ENCODE data around the gene EWSR1.

The EWSR1 gene

DNA sequence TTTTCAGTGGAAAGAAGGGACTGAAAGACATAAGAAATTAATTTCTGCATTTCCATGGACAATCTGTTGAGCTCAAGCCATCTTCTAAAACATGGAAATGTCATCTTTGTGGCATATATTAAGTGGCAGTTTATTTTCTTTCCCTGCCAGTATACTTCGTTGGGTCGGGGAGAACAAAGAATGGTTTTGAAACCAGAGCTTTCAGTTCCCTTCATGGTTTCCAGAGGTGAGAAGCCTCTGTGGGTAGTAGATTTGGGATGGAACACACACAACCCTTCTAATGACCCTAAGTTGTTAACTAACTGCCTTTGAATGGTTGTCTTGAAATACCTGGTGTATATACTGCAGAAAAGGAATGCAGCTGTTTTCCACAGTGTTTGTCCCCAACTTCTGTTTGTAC is 20.8 kb downstream of the EWSR1 start:
- no peaks in the 10 kb centered on the region for H3K9me3 ChIP-seq (ENCODE audit: control insufficient read depth, insufficient read depth, low read depth, low read length)
- TF ChIP-seq SALL2 (tag by site-specific recombination; IDR thresholded peaks at IDR 0.05; ENCODE audit: borderline replicate concordance) (no peak), ZNF830 (tag by site-specific recombination; IDR thresholded peaks at IDR 0.05; ENCODE audit: low read depth) (no peak), ZNF701 (tag by site-specific recombination; IDR thresholded peaks at IDR 0.05) (no peak), RBAK (tag by site-specific recombination; IDR thresholded peaks at IDR 0.05) (no peak)
- ChIA-PET CTCF (interaction anchor here (0.5 to 2.8 kb wide), 2 partner anchors 12 to 24 kb away, joined by 3 to 6 read pairs; no protein-coding TSS in a partner anchor), POLR2A (interaction anchor here (1.8 kb wide), 1 partner anchor 9 kb away, joined by 4 read pairs; no protein-coding TSS in a partner anchor)
- no peaks in the 10 kb centered on the region for H3K4me1 ChIP-seq (ENCODE audit: control insufficient read depth, insufficient read depth, low read length)
- H3K36me3 ChIP-seq (ENCODE audit: control insufficient read depth in 2 of 2, insufficient read depth in 1 of 2, low read length in 2 of 2), result peaks cover 100% of the 10 kb centered on the region in 2 experiments
- no peak overlapping the region for H3K4me3 ChIP-seq (ENCODE audit: low read depth, low read length)
- H3K27ac ChIP-seq (ENCODE audit: extremely low read depth, low read depth, low read length), result peak overlapping the region; percentile 45; the same call in 1 of the 2 replicates

DNA sequence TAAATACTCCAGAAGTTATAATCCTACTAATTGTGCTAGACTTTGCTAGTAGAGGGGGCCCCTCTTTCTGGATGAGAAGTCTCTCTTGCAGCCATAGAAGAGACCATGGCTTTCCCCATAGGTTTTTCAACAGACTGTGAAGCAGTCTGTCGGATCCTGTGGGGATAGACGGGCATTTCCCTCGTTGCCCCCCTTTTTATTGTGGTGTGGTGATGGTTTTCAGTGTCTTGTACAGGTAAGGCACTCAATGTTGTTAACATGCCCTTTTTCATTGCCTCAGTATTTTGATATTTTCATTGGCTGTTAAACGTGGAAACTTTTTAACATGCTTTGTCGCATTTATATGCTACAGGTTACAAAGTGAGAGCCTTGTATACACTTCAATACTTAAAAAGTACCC is 22.0 kb downstream of the EWSR1 start:
- Histone ChIP-seq H3K9me3 (ENCODE audit: control insufficient read depth, insufficient read depth, low read depth, low read length) (no peaks in the 10 kb centered on the region), H3K4me1 (ENCODE audit: control insufficient read depth, insufficient read depth, low read length) (no peaks in the 10 kb centered on the region), H3K27ac (ENCODE audit: extremely low read depth, low read depth, low read length) (no peak overlapping the region), H3K4me3 (ENCODE audit: low read depth, low read length) (no peak overlapping the region), H3K36me3 (ENCODE audit: control insufficient read depth in 2 of 2, insufficient read depth in 1 of 2, low read length in 2 of 2) (peaks cover 99 to 100% of the 10 kb centered on the region in 2 experiments)
- ChIA-PET POLR2A (no interaction called here), CTCF (no interaction called here)
- TF ChIP-seq ZNF311 (tag by site-specific recombination; IDR thresholded peaks at IDR 0.05; ENCODE audit: borderline replicate concordance), result no peak
- TF ChIP-seq ZNF223 (tag by site-specific recombination; IDR thresholded peaks at IDR 0.05), result no peak
- no peak for TF ChIP-seq ZNF585B (tag by site-specific recombination; IDR thresholded peaks at IDR 0.05)
- TF ChIP-seq, protein P1, sequence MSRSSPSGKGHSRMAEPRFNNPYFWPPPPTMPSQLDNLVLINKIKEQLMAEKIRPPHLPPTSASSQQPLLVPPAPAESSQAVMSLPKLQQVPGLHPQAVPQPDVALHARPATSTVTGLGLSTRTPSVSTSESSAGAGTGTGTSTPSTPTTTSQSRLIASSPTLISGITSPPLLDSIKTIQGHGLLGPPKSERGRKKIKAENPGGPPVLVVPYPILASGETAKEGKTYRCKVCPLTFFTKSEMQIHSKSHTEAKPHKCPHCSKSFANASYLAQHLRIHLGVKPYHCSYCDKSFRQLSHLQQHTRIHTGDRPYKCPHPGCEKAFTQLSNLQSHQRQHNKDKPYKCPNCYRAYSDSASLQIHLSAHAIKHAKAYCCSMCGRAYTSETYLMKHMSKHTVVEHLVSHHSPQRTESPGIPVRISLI (tag by site-specific recombination; IDR thresholded peaks at IDR 0.05), result no peak
- no peak for TF ChIP-seq ZNF654 (tag by site-specific recombination; IDR thresholded peaks at IDR 0.05; ENCODE audit: low read depth)
- TF ChIP-seq, protein P2, sequence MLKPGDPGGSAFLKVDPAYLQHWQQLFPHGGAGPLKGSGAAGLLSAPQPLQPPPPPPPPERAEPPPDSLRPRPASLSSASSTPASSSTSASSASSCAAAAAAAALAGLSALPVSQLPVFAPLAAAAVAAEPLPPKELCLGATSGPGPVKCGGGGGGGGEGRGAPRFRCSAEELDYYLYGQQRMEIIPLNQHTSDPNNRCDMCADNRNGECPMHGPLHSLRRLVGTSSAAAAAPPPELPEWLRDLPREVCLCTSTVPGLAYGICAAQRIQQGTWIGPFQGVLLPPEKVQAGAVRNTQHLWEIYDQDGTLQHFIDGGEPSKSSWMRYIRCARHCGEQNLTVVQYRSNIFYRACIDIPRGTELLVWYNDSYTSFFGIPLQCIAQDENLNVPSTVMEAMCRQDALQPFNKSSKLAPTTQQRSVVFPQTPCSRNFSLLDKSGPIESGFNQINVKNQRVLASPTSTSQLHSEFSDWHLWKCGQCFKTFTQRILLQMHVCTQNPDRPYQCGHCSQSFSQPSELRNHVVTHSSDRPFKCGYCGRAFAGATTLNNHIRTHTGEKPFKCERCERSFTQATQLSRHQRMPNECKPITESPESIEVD (tag by site-specific recombination; IDR thresholded peaks at IDR 0.05), result no peak
- TF ChIP-seq ZNF792 (tag by site-specific recombination; IDR thresholded peaks at IDR 0.05), result no peak
- TF ChIP-seq, protein P3, sequence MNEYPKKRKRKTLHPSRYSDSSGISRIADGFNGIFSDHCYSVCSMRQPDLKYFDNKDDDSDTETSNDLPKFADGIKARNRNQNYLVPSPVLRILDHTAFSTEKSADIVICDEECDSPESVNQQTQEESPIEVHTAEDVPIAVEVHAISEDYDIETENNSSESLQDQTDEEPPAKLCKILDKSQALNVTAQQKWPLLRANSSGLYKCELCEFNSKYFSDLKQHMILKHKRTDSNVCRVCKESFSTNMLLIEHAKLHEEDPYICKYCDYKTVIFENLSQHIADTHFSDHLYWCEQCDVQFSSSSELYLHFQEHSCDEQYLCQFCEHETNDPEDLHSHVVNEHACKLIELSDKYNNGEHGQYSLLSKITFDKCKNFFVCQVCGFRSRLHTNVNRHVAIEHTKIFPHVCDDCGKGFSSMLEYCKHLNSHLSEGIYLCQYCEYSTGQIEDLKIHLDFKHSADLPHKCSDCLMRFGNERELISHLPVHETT (tag by site-specific recombination; IDR thresholded peaks at IDR 0.05), result no peak
- TF ChIP-seq OVOL3 (tag by site-specific recombination; IDR thresholded peaks at IDR 0.05), result no peak
- no peak for TF ChIP-seq ZBTB8A (tag by site-specific recombination; IDR thresholded peaks at IDR 0.05)
- no peak for TF ChIP-seq GLIS1 (tag by site-specific recombination; IDR thresholded peaks at IDR 0.05)
- TF ChIP-seq ZNF2 (tag by site-specific recombination; IDR thresholded peaks at IDR 0.05), result no peak
- TF ChIP-seq ZNF768 (tag by site-specific recombination; IDR thresholded peaks at IDR 0.05), result no peak
- no peak for TF ChIP-seq ZNF747 (tag by site-specific recombination; IDR thresholded peaks at IDR 0.05)
- TF ChIP-seq MYNN (tag by site-specific recombination; IDR thresholded peaks at IDR 0.05; ENCODE audit: borderline replicate concordance), result no peak

DNA sequence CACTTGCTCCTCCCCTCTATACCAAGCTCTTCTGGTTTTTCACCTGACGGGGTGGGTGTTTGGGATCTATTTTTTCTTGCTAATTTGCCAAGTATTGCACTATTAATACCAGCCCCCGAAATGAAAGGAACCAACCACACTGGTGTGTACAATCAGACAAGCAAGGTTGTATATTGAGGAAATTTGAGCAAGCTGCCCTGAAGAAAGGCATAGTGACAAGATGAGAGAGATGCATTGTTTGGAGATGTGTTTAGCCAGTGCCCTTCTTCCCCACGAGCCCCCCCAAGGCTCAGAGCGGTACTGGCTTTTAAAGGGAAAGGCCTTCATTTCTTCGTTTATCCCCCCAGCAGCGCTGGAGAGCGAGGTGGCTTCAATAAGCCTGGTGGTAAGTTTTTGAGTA is 23.1 kb downstream of the EWSR1 start:
- CTCF ChIA-PET, result interaction anchor here (0.6 kb wide), 1 partner anchor 67 kb away, joined by 4 read pairs; no protein-coding TSS in a partner anchor
- Histone ChIP-seq H3K36me3 (ENCODE audit: control insufficient read depth in 2 of 2, insufficient read depth in 1 of 2, low read length in 2 of 2) (peaks cover 99 to 100% of the 10 kb centered on the region in 2 experiments), H3K4me3 (ENCODE audit: low read depth, low read length) (no peak overlapping the region), H3K9me3 (ENCODE audit: control insufficient read depth, insufficient read depth, low read depth, low read length) (no peaks in the 10 kb centered on the region), H3K4me1 (ENCODE audit: control insufficient read depth, insufficient read depth, low read length) (no peaks in the 10 kb centered on the region), H3K27ac (ENCODE audit: extremely low read depth, low read depth, low read length) (no peak overlapping the region)
- TF ChIP-seq, protein P4, sequence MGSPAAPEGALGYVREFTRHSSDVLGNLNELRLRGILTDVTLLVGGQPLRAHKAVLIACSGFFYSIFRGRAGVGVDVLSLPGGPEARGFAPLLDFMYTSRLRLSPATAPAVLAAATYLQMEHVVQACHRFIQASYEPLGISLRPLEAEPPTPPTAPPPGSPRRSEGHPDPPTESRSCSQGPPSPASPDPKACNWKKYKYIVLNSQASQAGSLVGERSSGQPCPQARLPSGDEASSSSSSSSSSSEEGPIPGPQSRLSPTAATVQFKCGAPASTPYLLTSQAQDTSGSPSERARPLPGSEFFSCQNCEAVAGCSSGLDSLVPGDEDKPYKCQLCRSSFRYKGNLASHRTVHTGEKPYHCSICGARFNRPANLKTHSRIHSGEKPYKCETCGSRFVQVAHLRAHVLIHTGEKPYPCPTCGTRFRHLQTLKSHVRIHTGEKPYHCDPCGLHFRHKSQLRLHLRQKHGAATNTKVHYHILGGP (tag by site-specific recombination; IDR thresholded peaks at IDR 0.05), result no peak
- TF ChIP-seq SP7 (tag by site-specific recombination; IDR thresholded peaks at IDR 0.05) (no peak), SETDB1 (IDR thresholded peaks at IDR 0.05; ENCODE audit: insufficient read length, low read length) (no peak)
- TF ChIP-seq, protein P5, sequence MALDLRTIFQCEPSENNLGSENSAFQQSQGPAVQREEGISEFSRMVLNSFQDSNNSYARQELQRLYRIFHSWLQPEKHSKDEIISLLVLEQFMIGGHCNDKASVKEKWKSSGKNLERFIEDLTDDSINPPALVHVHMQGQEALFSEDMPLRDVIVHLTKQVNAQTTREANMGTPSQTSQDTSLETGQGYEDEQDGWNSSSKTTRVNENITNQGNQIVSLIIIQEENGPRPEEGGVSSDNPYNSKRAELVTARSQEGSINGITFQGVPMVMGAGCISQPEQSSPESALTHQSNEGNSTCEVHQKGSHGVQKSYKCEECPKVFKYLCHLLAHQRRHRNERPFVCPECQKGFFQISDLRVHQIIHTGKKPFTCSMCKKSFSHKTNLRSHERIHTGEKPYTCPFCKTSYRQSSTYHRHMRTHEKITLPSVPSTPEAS (tag by site-specific recombination; IDR thresholded peaks at IDR 0.05), result no peak
- POLR2A ChIA-PET, result interaction anchor here (0.6 kb wide), 1 partner anchor 1222 kb away, joined by 3 read pairs; no protein-coding TSS in a partner anchor

Measured in HEK293 (cell line).